GM23338 (cell line): ENCODE data around the gene UCKL1. TPM values are rescaled to one million over a fixed set of nuclear protein-coding genes. Genes with fewer than 3 reads are reported as not detected.

Experiments used
- ATAC-seq: fragments of 200-7000 bp; cut with Tn5 transposase; 3 replicates; pipeline ENCODE4 v1.9.1; 2020
- DNase-seq: peaks from one replicate; pipeline ENCODE4 v3.0.0-alpha.2; 2015; ENCODE audit warnings: low spot score
- H2AFZ ChIP-seq: fragments of 200-600 bp; sonication (generic); 2 replicates; pipeline ENCODE4 v1.8.0; 2016; ENCODE audit warnings: antibody characterized with exemption, mild to moderate bottlenecking, moderate library complexity
- H3F3A ChIP-seq: fragments of 200-600 bp; sonication (generic); replicated peaks from 2 replicates; pipeline ENCODE4 v1.8.0; 2017; ENCODE audit warnings: antibody characterized with exemption, mixed run types, low read depth
- H3K27ac ChIP-seq: fragments of 200-600 bp; sonication (generic); 2 replicates; pipeline ENCODE4 v1.6.1; 2016; ENCODE audit warnings: low read depth
- H3K27me3 ChIP-seq: fragments of 200-600 bp; sonication (generic); 2 replicates; pipeline ENCODE4 v1.8.0; 2016; ENCODE audit warnings: mild to moderate bottlenecking, mixed run types, moderate library complexity; ENCODE audit not compliant: insufficient read depth
- H3K36me3 ChIP-seq: fragments of 200-600 bp; sonication (generic); 2 replicates; pipeline ENCODE4 v1.8.0; 2016; ENCODE audit warnings: mild to moderate bottlenecking; ENCODE audit not compliant: insufficient read depth
- H3K4me1 ChIP-seq: fragments of 200-600 bp; sonication (generic); 2 replicates; pipeline ENCODE4 v1.8.0; 2016; ENCODE audit warnings: mild to moderate bottlenecking, moderate library complexity; ENCODE audit not compliant: insufficient read depth
- H3K4me2 ChIP-seq: fragments of 200-600 bp; sonication (generic); 2 replicates; pipeline ENCODE4 v1.7.1; 2017; ENCODE audit warnings: mixed run types
- H3K4me3 ChIP-seq: fragments of 200-600 bp; sonication (generic); 2 replicates; pipeline ENCODE4 v1.6.1; 2016; ENCODE audit warnings: mixed run types
- H3K79me2 ChIP-seq: fragments of 200-600 bp; sonication (generic); replicated peaks from 2 replicates; pipeline ENCODE4 v1.8.0; 2017; ENCODE audit warnings: mild to moderate bottlenecking; ENCODE audit not compliant: insufficient read depth
- H3K9me2 ChIP-seq: fragments of 200-600 bp; sonication (generic); 2 replicates; pipeline ENCODE4 v1.8.0; 2017; ENCODE audit not compliant: insufficient read depth
- H4K20me1 ChIP-seq: fragments of 200-600 bp; sonication (generic); replicated peaks from 2 replicates; pipeline ENCODE4 v1.8.0; 2017; ENCODE audit warnings: mild to moderate bottlenecking; ENCODE audit not compliant: insufficient read depth
- H3K27ac Mint-ChIP-seq: 2 replicates; pipeline ENCODE4 v1.8.0; 2020; ENCODE audit warnings: inconsistent platforms, mild to moderate bottlenecking, moderate library complexity, mixed read lengths
- H3K27me3 Mint-ChIP-seq: 3 replicates; pipeline ENCODE4 v1.8.0; 2022; ENCODE audit warnings: low read depth, mild to moderate bottlenecking, moderate library complexity, mixed read lengths, inconsistent platforms; ENCODE audit not compliant: insufficient read depth, poor library complexity
- H3K36me3 Mint-ChIP-seq: 3 replicates; pipeline ENCODE4 v1.8.0; 2021; ENCODE audit warnings: low read depth, mild to moderate bottlenecking, inconsistent platforms, moderate library complexity, mixed read lengths
- H3K4me1 Mint-ChIP-seq: 3 replicates; pipeline ENCODE4 v1.8.0; 2020; ENCODE audit warnings: mild to moderate bottlenecking, inconsistent platforms, mixed read lengths
- H3K4me3 Mint-ChIP-seq: 3 replicates; pipeline ENCODE4 v1.8.0; 2021; ENCODE audit warnings: moderate library complexity, mild to moderate bottlenecking, inconsistent platforms, mixed read lengths
- H3K9me3 Mint-ChIP-seq: 3 replicates; pipeline ENCODE4 v1.8.0; 2020; ENCODE audit warnings: moderate library complexity, mild to moderate bottlenecking, inconsistent platforms, mixed read lengths
- JUNB ChIP-seq: IDR thresholded peaks from one replicate; pipeline ENCODE4 v1.6.1; 2016; ENCODE audit warnings: antibody characterized with exemption; ENCODE audit not compliant: unreplicated experiment
- STAT1 ChIP-seq: IDR thresholded peaks from one replicate; pipeline ENCODE4 v1.6.1; 2016; ENCODE audit warnings: antibody characterized with exemption; ENCODE audit not compliant: unreplicated experiment
- ZNF114 ChIP-seq: fragments of 250-450 bp; sonication (Bioruptor Pico); IDR thresholded peaks from 2 replicates; pipeline ENCODE4 v1.5.0; 2020; ENCODE audit warnings: mild to moderate bottlenecking, moderate library complexity
- polyA plus RNA-seq: library from polyadenylated mRNA; unstranded; fragments of >200 nt; fragmentation: Nextera tagmentation; extraction: Ambion mirVana; gene quantifications from 2 replicates; pipeline ENCODE4 v1.2.1, GENCODE V29; 2016
- total RNA-seq: library from RNA; depleted of rRNA; stranded (reverse); fragments of >200 nt; shearing (Covaris generic); gene quantifications from 2 replicates; pipeline ENCODE4 v1.2.3, GENCODE V29; 2014
- TF ChIP-seq, protein P1 (sequence below): fragments of 250-450 bp; sonication (Bioruptor Pico); IDR thresholded peaks from 2 replicates; pipeline ENCODE4 v1.5.0; 2020; ENCODE audit warnings: mild to moderate bottlenecking, moderate library complexity
- TF ChIP-seq, protein P2 (sequence below), 2 experiments: fragments of 200-600 bp in 1 of 2; sonication (generic) in 1 of 2; conservative IDR thresholded peaks; 2 replicates each; pipeline versions ENCODE4 v1.5.1 to v1.6.1; 2016 to 2017; ENCODE audit warnings: antibody characterized with exemption in 2 of 2, low read depth in 2 of 2, mild to moderate bottlenecking in 2 of 2, moderate library complexity in 1 of 2
- TF ChIP-seq, protein P3 (sequence below): IDR thresholded peaks from 2 replicates; pipeline ENCODE4 v1.6.1; 2016; ENCODE audit warnings: antibody characterized with exemption
- TF ChIP-seq, protein P4 (sequence below): IDR thresholded peaks from one replicate; pipeline ENCODE4 v1.6.1; 2018; ENCODE audit warnings: antibody characterized with exemption; ENCODE audit not compliant: unreplicated experiment

The UCKL1 gene
- total and polyA plus RNA-seq, 2 experiments from 2014 or later: 56.8 to 82.5 TPM

DNA sequence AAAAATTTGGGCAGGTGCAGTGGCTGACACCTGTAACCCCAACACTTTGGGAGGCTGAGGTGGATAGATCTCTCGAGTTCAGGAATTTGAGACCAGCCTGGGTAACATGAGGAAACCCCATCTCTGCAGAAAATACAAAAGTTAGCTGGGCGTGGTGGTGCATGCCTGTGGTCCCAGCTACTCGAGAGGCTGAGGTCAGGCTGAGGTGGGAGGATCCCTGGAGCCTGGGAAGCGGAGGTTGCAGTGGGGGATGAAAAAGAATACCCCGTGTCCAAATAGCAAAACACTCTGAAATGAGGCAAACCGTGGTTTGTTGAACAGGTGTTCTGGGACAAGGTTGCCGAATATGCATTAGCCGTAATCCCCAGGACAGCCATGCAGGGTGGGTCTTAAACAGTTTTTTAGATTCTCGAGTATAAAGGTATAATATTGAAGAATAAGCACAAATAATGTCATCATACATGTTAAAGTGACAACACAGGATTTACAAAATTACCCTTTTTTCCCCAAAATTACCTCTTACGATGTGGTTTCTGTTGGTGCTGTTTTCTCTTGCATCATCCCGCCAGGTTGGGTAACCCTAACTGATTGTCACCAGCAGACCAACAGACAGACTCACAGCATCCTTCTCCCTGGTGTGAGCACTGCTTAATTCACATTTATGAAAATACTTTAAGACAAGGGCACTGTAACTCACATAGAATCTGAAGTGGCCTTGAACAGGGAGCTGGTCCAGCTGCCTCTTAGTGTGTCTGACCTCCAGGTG lies 52.2 kb downstream of the UCKL1 start:
- H3K27ac ChIP-seq: 0 out of 2 replicates have a peak overlapping the region, but pooled peaks have one; percentile 47
- TF ChIP-seq, protein P1, sequence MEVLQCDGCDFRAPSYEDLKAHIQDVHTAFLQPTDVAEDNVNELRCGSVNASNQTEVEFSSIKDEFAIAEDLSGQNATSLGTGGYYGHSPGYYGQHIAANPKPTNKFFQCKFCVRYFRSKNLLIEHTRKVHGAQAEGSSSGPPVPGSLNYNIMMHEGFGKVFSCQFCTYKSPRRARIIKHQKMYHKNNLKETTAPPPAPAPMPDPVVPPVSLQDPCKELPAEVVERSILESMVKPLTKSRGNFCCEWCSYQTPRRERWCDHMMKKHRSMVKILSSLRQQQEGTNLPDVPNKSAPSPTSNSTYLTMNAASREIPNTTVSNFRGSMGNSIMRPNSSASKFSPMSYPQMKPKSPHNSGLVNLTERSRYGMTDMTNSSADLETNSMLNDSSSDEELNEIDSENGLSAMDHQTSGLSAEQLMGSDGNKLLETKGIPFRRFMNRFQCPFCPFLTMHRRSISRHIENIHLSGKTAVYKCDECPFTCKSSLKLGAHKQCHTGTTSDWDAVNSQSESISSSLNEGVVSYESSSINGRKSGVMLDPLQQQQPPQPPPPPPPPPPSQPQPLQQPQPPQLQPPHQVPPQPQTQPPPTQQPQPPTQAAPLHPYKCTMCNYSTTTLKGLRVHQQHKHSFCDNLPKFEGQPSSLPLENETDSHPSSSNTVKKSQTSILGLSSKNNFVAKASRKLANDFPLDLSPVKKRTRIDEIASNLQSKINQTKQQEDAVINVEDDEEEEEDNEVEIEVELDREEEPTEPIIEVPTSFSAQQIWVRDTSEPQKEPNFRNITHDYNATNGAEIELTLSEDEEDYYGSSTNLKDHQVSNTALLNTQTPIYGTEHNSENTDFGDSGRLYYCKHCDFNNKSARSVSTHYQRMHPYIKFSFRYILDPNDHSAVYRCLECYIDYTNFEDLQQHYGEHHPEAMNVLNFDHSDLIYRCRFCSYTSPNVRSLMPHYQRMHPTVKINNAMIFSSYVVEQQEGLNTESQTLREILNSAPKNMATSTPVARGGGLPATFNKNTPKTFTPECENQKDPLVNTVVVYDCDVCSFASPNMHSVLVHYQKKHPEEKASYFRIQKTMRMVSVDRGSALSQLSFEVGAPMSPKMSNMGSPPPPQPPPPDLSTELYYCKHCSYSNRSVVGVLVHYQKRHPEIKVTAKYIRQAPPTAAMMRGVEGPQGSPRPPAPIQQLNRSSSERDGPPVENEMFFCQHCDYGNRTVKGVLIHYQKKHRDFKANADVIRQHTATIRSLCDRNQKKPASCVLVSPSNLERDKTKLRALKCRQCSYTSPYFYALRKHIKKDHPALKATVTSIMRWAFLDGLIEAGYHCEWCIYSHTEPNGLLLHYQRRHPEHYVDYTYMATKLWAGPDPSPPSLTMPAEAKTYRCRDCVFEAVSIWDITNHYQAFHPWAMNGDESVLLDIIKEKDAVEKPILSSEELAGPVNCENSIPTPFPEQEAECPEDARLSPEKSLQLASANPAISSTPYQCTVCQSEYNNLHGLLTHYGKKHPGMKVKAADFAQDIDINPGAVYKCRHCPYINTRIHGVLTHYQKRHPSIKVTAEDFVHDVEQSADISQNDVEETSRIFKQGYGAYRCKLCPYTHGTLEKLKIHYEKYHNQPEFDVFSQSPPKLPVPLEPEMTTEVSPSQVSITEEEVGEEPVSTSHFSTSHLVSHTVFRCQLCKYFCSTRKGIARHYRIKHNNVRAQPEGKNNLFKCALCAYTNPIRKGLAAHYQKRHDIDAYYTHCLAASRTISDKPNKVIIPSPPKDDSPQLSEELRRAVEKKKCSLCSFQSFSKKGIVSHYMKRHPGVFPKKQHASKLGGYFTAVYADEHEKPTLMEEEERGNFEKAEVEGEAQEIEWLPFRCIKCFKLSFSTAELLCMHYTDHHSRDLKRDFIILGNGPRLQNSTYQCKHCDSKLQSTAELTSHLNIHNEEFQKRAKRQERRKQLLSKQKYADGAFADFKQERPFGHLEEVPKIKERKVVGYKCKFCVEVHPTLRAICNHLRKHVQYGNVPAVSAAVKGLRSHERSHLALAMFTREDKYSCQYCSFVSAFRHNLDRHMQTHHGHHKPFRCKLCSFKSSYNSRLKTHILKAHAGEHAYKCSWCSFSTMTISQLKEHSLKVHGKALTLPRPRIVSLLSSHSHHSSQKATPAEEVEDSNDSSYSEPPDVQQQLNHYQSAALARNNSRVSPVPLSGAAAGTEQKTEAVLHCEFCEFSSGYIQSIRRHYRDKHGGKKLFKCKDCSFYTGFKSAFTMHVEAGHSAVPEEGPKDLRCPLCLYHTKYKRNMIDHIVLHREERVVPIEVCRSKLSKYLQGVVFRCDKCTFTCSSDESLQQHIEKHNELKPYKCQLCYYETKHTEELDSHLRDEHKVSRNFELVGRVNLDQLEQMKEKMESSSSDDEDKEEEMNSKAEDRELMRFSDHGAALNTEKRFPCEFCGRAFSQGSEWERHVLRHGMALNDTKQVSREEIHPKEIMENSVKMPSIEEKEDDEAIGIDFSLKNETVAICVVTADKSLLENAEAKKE: no peak
- TF ChIP-seq ZNF114 (no peak), JUNB (no peak), STAT1 (no peak)
- TF ChIP-seq, protein P2, sequence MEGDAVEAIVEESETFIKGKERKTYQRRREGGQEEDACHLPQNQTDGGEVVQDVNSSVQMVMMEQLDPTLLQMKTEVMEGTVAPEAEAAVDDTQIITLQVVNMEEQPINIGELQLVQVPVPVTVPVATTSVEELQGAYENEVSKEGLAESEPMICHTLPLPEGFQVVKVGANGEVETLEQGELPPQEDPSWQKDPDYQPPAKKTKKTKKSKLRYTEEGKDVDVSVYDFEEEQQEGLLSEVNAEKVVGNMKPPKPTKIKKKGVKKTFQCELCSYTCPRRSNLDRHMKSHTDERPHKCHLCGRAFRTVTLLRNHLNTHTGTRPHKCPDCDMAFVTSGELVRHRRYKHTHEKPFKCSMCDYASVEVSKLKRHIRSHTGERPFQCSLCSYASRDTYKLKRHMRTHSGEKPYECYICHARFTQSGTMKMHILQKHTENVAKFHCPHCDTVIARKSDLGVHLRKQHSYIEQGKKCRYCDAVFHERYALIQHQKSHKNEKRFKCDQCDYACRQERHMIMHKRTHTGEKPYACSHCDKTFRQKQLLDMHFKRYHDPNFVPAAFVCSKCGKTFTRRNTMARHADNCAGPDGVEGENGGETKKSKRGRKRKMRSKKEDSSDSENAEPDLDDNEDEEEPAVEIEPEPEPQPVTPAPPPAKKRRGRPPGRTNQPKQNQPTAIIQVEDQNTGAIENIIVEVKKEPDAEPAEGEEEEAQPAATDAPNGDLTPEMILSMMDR (conservative IDR thresholded peaks at IDR 0.05; ENCODE audit: low read depth in 2 of 2): no peak
- TF ChIP-seq, protein P3, sequence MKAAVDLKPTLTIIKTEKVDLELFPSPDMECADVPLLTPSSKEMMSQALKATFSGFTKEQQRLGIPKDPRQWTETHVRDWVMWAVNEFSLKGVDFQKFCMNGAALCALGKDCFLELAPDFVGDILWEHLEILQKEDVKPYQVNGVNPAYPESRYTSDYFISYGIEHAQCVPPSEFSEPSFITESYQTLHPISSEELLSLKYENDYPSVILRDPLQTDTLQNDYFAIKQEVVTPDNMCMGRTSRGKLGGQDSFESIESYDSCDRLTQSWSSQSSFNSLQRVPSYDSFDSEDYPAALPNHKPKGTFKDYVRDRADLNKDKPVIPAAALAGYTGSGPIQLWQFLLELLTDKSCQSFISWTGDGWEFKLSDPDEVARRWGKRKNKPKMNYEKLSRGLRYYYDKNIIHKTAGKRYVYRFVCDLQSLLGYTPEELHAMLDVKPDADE: no peak
- TF ChIP-seq, protein P4, sequence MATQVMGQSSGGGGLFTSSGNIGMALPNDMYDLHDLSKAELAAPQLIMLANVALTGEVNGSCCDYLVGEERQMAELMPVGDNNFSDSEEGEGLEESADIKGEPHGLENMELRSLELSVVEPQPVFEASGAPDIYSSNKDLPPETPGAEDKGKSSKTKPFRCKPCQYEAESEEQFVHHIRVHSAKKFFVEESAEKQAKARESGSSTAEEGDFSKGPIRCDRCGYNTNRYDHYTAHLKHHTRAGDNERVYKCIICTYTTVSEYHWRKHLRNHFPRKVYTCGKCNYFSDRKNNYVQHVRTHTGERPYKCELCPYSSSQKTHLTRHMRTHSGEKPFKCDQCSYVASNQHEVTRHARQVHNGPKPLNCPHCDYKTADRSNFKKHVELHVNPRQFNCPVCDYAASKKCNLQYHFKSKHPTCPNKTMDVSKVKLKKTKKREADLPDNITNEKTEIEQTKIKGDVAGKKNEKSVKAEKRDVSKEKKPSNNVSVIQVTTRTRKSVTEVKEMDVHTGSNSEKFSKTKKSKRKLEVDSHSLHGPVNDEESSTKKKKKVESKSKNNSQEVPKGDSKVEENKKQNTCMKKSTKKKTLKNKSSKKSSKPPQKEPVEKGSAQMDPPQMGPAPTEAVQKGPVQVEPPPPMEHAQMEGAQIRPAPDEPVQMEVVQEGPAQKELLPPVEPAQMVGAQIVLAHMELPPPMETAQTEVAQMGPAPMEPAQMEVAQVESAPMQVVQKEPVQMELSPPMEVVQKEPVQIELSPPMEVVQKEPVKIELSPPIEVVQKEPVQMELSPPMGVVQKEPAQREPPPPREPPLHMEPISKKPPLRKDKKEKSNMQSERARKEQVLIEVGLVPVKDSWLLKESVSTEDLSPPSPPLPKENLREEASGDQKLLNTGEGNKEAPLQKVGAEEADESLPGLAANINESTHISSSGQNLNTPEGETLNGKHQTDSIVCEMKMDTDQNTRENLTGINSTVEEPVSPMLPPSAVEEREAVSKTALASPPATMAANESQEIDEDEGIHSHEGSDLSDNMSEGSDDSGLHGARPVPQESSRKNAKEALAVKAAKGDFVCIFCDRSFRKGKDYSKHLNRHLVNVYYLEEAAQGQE: no peak
- ATAC-seq (no peak), DNase-seq (no peak)
- Mint-ChIP-seq H3K36me3 (no peaks in the 10 kb centered on the region), H3K4me3 (no peak overlapping the region), H3K9me3 (no peaks in the 10 kb centered on the region), H3K27me3 (no peaks in the 10 kb centered on the region), H3K27ac (peak overlapping the region; percentile 34; the same call in 1 of the 2 replicates), H3K4me1 (no peaks in the 10 kb centered on the region)
- H3K4me3 ChIP-seq: no peak overlapping the region
- peaks cover 77% of the 10 kb centered on the region for H3K79me2 ChIP-seq
- H3K27me3 ChIP-seq: no peaks in the 10 kb centered on the region
- no peaks in the 10 kb centered on the region; the same call in 1 of the 2 replicates for H4K20me1 ChIP-seq
- H3K4me1 ChIP-seq: no peaks in the 10 kb centered on the region; the same call in 1 of the 2 replicates
- H2AFZ ChIP-seq: no peak overlapping the region
- no peaks in the 10 kb centered on the region for H3K9me2 ChIP-seq
- no peaks in the 10 kb centered on the region for H3K36me3 ChIP-seq
- no peak overlapping the region for H3K4me2 ChIP-seq
- H3F3A ChIP-seq: peaks cover 14% of the 10 kb centered on the region; the same call in 1 of the 2 replicates
